Measurements from ENCODE around the gene C6orf132.

C6orf132 gene

GRCh38 chr6:42188406-42188805 is 46.0 kb upstream of the C6orf132 start:
- POLR2A ChIA-PET = interaction anchor here (0.6 kb wide), 1 partner anchor 276 kb away, joined by 4 read pairs; no protein-coding TSS in a partner anchor
- H3K4me3 ChIP-seq (ENCODE audit: low read depth, low read length) = no peak overlapping the region

GRCh38 chr6:42185597-42185996 is 43.2 kb upstream of the C6orf132 start:
- Histone ChIP-seq H3K4me1 (ENCODE audit: control insufficient read depth, insufficient read depth, low read length) (0 out of 2 replicates have a peak, but pooled peaks cover 1% of the 10 kb centered on the region), H3K27ac (ENCODE audit: extremely low read depth, low read depth, low read length) (no peak overlapping the region), H3K9me3 (ENCODE audit: control insufficient read depth, insufficient read depth, low read depth, low read length) (no peaks in the 10 kb centered on the region), H3K36me3 (ENCODE audit: control insufficient read depth in 2 of 2, insufficient read depth in 1 of 2, low read length in 2 of 2) (no peaks in the 10 kb centered on the region), H3K4me3 (ENCODE audit: low read depth, low read length) (no peak overlapping the region)
- ChIA-PET POLR2A (no interaction called here), CTCF (interaction anchor here (0.5 to 1.9 kb wide), 5 partner anchors 29 to 817 kb away, joined by 3 to 13 read pairs (median 3); no protein-coding TSS in a partner anchor)
- no peak for TF ChIP-seq REPIN1 (tag by site-specific recombination; IDR thresholded peaks at IDR 0.05; ENCODE audit: low read depth)
- no peak for TF ChIP-seq REST (tag by site-specific recombination; IDR thresholded peaks at IDR 0.05)
- no peak for TF ChIP-seq ZNF26 (tag by site-specific recombination; IDR thresholded peaks at IDR 0.05)
- TF ChIP-seq GLIS2 (tag by site-specific recombination; IDR thresholded peaks at IDR 0.05) = no peak
- no peak for TF ChIP-seq ZNF433 (tag by site-specific recombination; IDR thresholded peaks at IDR 0.05; ENCODE audit: low read depth)
- TF ChIP-seq ZNF121 (tag by site-specific recombination; IDR thresholded peaks at IDR 0.05) = no peak
- TF ChIP-seq ZNF19 (tag by site-specific recombination; IDR thresholded peaks at IDR 0.05; ENCODE audit: low read depth) = no peak
- no peak for TF ChIP-seq ZNF48 (tag by site-specific recombination; IDR thresholded peaks at IDR 0.05)
- TF ChIP-seq KLF17 (tag by site-specific recombination; IDR thresholded peaks at IDR 0.05) = no peak
- TF ChIP-seq ZBTB20 (tag by site-specific recombination; IDR thresholded peaks at IDR 0.05) = no peak
- no peak for TF ChIP-seq HOXC10 (CRISPR knock-in tag; IDR thresholded peaks at IDR 0.05)
- no peak for TF ChIP-seq KLF9 (tag by site-specific recombination; IDR thresholded peaks at IDR 0.05; ENCODE audit: low read depth)
- no peak for TF ChIP-seq ZNF157 (tag by site-specific recombination; IDR thresholded peaks at IDR 0.05)
- no peak for TF ChIP-seq ZNF830 (tag by site-specific recombination; IDR thresholded peaks at IDR 0.05; ENCODE audit: low read depth)

More at GRCh38 chr6:42188406-42188805, 46.0 kb upstream of the C6orf132 start:
- TF ChIP-seq ZNF510 (tag by site-specific recombination; IDR thresholded peaks at IDR 0.05; ENCODE audit: insufficient replicate concordance) = no peak
- TF ChIP-seq ZNF791 (tag by site-specific recombination; IDR thresholded peaks at IDR 0.05) = no peak
- TF ChIP-seq ZNF148 (tag by site-specific recombination; IDR thresholded peaks at IDR 0.05; ENCODE audit: borderline replicate concordance) = no peak
- TF ChIP-seq ZNF626 (tag by site-specific recombination; IDR thresholded peaks at IDR 0.05) = no peak
- no peak for TF ChIP-seq ZBTB17 (tag by site-specific recombination; IDR thresholded peaks at IDR 0.05)
- no peak overlapping the region for H3K27ac ChIP-seq (ENCODE audit: extremely low read depth, low read depth, low read length)
- peaks cover 8% of the 10 kb centered on the region; the same call in 1 of the 2 replicates for H3K4me1 ChIP-seq (ENCODE audit: control insufficient read depth, insufficient read depth, low read length)
- no peaks in the 10 kb centered on the region for H3K36me3 ChIP-seq (ENCODE audit: control insufficient read depth in 2 of 2, insufficient read depth in 1 of 2, low read length in 2 of 2)
- no peaks in the 10 kb centered on the region for H3K9me3 ChIP-seq (ENCODE audit: control insufficient read depth, insufficient read depth, low read depth, low read length)
- CTCF ChIA-PET = interaction anchor here (0.6 to 2.1 kb wide), 5 partner anchors 16 to 344 kb away, joined by 3 to 10 read pairs (median 3); no protein-coding TSS in a partner anchor
